MM.1S (cell line): ENCODE measurements around the gene TCERG1.

ENCODE experiments used
- DNase-seq: peaks from one replicate; pipeline ENCODE4 v3.0.0-alpha.2; 2015
- H2AFZ ChIP-seq: fragments of 300-600 bp; sonication (generic); 2 replicates; pipeline ENCODE4 v1.6.0; 2016; ENCODE audit warnings: antibody characterized with exemption, low read length
- H3F3A ChIP-seq: fragments of 300-600 bp; sonication (generic); 2 replicates; pipeline ENCODE4 v1.6.1; 2016; ENCODE audit warnings: mild to moderate bottlenecking, antibody characterized with exemption, low read length, moderate library complexity, mixed read lengths; ENCODE audit not compliant: insufficient read depth
- H3K27ac ChIP-seq: fragments of 300-600 bp; sonication (generic); 2 replicates; pipeline ENCODE4 v1.5.1; 2016; ENCODE audit warnings: mild to moderate bottlenecking, low read length
- H3K27me3 ChIP-seq: fragments of 300-600 bp; sonication (generic); replicated peaks from 2 replicates; pipeline ENCODE4 v1.6.0; 2016; ENCODE audit warnings: low read length; ENCODE audit not compliant: insufficient read depth
- H3K36me3 ChIP-seq: fragments of 300-600 bp; sonication (generic); replicated peaks from 2 replicates; pipeline ENCODE4 v1.6.1; 2016; ENCODE audit warnings: mild to moderate bottlenecking, low read length, mixed read lengths; ENCODE audit not compliant: insufficient read depth
- H3K4me1 ChIP-seq: fragments of 300-600 bp; sonication (generic); 2 replicates; pipeline ENCODE4 v1.6.1; 2016; ENCODE audit warnings: low read length, mixed read lengths
- H3K4me2 ChIP-seq: fragments of 300-600 bp; sonication (generic); 2 replicates; pipeline ENCODE4 v1.6.0; 2016; ENCODE audit warnings: low read depth, low read length
- H3K4me3 ChIP-seq: fragments of 300-600 bp; sonication (generic); 2 replicates; pipeline ENCODE4 v1.5.1; 2016; ENCODE audit warnings: low read length, mixed read lengths
- H3K79me2 ChIP-seq: fragments of 300-600 bp; sonication (generic); 2 replicates; pipeline ENCODE4 v1.6.1; 2016; ENCODE audit warnings: mixed run types, low read length, mixed read lengths
- H3K9ac ChIP-seq: fragments of 300-600 bp; sonication (generic); 2 replicates; pipeline ENCODE4 v1.6.1; 2016; ENCODE audit warnings: low read length, mixed read lengths
- H3K9me2 ChIP-seq: fragments of 300-600 bp; sonication (generic); replicated peaks from 2 replicates; pipeline ENCODE4 v1.6.1; 2016; ENCODE audit warnings: mild to moderate bottlenecking, low read length, mixed read lengths; ENCODE audit not compliant: insufficient read depth
- H3K9me3 ChIP-seq: fragments of 300-600 bp; sonication (generic); replicated peaks from 2 replicates; pipeline ENCODE4 v1.6.1; 2016; ENCODE audit warnings: mild to moderate bottlenecking, low read length, mixed read lengths; ENCODE audit not compliant: insufficient read depth
- H4K20me1 ChIP-seq: fragments of 300-600 bp; sonication (generic); 2 replicates; pipeline ENCODE4 v1.6.1; 2016; ENCODE audit warnings: mild to moderate bottlenecking, low read length, moderate library complexity, mixed read lengths; ENCODE audit not compliant: insufficient read depth
- EZH2 ChIP-seq: fragments of 300-600 bp; sonication (generic); optimal IDR thresholded peaks from 2 replicates; pipeline ENCODE3; 2017; ENCODE audit warnings: low read depth, mild to moderate bottlenecking, antibody characterized with exemption, low read length, mixed read lengths
- EZH2phosphoT487 ChIP-seq: fragments of 300-600 bp; sonication (generic); IDR thresholded peaks from 2 replicates; pipeline ENCODE4 v1.6.1; 2018; ENCODE audit warnings: antibody characterized with exemption, low read length
- TF ChIP-seq, protein P1 (sequence below): fragments of 300-600 bp; sonication (generic); IDR thresholded peaks from 2 replicates; pipeline ENCODE4 v1.5.1; 2016; ENCODE audit warnings: antibody characterized with exemption, low read length, mixed read lengths

Gene TCERG1

DNA sequence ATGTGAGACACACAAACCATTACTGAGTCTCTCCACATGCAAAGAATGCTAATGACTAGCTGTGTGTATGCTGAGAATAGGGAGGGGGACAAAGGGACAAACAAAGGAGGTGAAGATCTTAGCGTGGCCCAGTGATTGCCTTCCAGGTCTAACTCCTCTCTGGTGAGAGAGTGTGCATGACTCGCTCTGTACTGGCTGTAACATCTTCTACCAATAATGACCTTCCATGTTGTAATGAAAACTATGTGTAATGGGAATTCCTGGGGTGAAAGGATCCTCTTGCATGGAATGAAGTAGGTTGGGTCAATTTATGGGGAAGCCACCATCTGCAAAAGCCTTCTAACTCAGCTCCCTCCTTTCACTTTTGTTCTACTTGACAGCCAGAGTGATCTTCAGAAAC lies 93.3 kb downstream of the TCERG1 start:
- Histone ChIP-seq H3K36me3 (no peaks in the 10 kb centered on the region), H2AFZ (no peak overlapping the region), H3K9me3 (no peaks in the 10 kb centered on the region), H3K9me2 (no peaks in the 10 kb centered on the region), H3K9ac (no peak overlapping the region), H3K4me3 (no peak overlapping the region), H3K4me1 (no peaks in the 10 kb centered on the region), H3K27me3 (no peaks in the 10 kb centered on the region), H3K79me2 (no peaks in the 10 kb centered on the region), H3K27ac (no peak overlapping the region), H3F3A (no peaks in the 10 kb centered on the region), H3K4me2 (no peak overlapping the region), H4K20me1 (no peaks in the 10 kb centered on the region)
- TF ChIP-seq EZH2, result no peak
- no peak for TF ChIP-seq EZH2phosphoT487
- TF ChIP-seq, protein P1, sequence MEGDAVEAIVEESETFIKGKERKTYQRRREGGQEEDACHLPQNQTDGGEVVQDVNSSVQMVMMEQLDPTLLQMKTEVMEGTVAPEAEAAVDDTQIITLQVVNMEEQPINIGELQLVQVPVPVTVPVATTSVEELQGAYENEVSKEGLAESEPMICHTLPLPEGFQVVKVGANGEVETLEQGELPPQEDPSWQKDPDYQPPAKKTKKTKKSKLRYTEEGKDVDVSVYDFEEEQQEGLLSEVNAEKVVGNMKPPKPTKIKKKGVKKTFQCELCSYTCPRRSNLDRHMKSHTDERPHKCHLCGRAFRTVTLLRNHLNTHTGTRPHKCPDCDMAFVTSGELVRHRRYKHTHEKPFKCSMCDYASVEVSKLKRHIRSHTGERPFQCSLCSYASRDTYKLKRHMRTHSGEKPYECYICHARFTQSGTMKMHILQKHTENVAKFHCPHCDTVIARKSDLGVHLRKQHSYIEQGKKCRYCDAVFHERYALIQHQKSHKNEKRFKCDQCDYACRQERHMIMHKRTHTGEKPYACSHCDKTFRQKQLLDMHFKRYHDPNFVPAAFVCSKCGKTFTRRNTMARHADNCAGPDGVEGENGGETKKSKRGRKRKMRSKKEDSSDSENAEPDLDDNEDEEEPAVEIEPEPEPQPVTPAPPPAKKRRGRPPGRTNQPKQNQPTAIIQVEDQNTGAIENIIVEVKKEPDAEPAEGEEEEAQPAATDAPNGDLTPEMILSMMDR, result no peak
- no peak for DNase-seq

- DNase-seq, result peak; percentile 69
- H3K4me3 ChIP-seq, result no peak overlapping the region
- no peak overlapping the region for H3K4me2 ChIP-seq
- TF ChIP-seq, protein P1, result peak; percentile 89
- no peak for TF ChIP-seq EZH2
- H3K27ac ChIP-seq, result no peak overlapping the region
- no peaks in the 10 kb centered on the region for H3K36me3 ChIP-seq
- no peaks in the 10 kb centered on the region for H3K4me1 ChIP-seq
- H3K9ac ChIP-seq, result no peak overlapping the region
- H3K27me3 ChIP-seq, result no peaks in the 10 kb centered on the region
- H3F3A ChIP-seq, result no peaks in the 10 kb centered on the region
- no peak overlapping the region for H2AFZ ChIP-seq
- H3K9me2 ChIP-seq, result no peaks in the 10 kb centered on the region
- H3K79me2 ChIP-seq, result no peaks in the 10 kb centered on the region
- no peaks in the 10 kb centered on the region for H4K20me1 ChIP-seq
- no peaks in the 10 kb centered on the region for H3K9me3 ChIP-seq
Measured at GRCh38 chr5:146541958-146542849, 95.1 kb downstream of the TCERG1 start.

DNA sequence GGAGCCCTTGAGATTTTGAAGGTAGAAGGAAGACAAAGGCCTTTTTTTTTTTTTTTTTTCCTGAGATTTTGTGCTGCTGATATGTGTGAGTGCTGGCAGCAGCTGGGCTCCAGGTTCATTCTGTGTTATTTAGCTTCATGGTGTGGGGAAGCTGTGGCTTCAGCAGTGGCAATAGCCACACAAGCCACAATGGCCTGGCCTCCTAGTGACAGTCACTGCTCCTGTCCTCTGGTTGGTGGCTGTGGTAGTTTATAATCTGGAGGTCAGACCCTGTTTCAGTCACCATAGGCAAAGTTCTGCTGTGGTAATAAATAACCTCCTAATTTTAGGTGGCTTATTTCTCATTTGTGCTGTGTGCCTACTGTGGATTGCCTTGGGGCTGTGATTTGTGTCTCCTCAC lies 97.1 kb downstream of the TCERG1 start:
- H3K36me3 ChIP-seq, result no peaks in the 10 kb centered on the region
- H3F3A ChIP-seq, result no peaks in the 10 kb centered on the region
- DNase-seq, result no peak
- no peaks in the 10 kb centered on the region for H3K9me3 ChIP-seq
- H3K27ac ChIP-seq, result no peak overlapping the region
- H4K20me1 ChIP-seq, result no peaks in the 10 kb centered on the region
- no peak overlapping the region for H3K9ac ChIP-seq
- H3K79me2 ChIP-seq, result no peaks in the 10 kb centered on the region
- H2AFZ ChIP-seq, result no peak overlapping the region
- no peaks in the 10 kb centered on the region for H3K9me2 ChIP-seq
- TF ChIP-seq EZH2phosphoT487, result no peak
- no peak for TF ChIP-seq EZH2
- TF ChIP-seq, protein P1, result no peak
- no peak overlapping the region for H3K4me2 ChIP-seq
- H3K4me3 ChIP-seq, result no peak overlapping the region
- H3K27me3 ChIP-seq, result no peaks in the 10 kb centered on the region
- H3K4me1 ChIP-seq, result peaks cover 7% of the 10 kb centered on the region; the same call in 1 of the 2 replicates
